Tibial nerve (tissue), 3 donors: ENCODE data around the gene PARP1.

Experiments used
- EP300 ChIP-seq, 2 donors: sonication (generic); formaldehyde crosslinking; IDR thresholded peaks; one replicate each; pipeline ENCODE4 v1.6.1; 2017; ENCODE audit warnings: antibody characterized with exemption in 2 of 2, mild to moderate bottlenecking in 1 of 2
- POLR2A ChIP-seq, 2 donors: fragments of 450-650 bp; IDR thresholded peaks; one replicate each; pipeline ENCODE4 v1.6.1; 2017; ENCODE audit warnings: antibody characterized with exemption in 2 of 2, mild to moderate bottlenecking in 2 of 2, moderate library complexity in 2 of 2

DNA sequence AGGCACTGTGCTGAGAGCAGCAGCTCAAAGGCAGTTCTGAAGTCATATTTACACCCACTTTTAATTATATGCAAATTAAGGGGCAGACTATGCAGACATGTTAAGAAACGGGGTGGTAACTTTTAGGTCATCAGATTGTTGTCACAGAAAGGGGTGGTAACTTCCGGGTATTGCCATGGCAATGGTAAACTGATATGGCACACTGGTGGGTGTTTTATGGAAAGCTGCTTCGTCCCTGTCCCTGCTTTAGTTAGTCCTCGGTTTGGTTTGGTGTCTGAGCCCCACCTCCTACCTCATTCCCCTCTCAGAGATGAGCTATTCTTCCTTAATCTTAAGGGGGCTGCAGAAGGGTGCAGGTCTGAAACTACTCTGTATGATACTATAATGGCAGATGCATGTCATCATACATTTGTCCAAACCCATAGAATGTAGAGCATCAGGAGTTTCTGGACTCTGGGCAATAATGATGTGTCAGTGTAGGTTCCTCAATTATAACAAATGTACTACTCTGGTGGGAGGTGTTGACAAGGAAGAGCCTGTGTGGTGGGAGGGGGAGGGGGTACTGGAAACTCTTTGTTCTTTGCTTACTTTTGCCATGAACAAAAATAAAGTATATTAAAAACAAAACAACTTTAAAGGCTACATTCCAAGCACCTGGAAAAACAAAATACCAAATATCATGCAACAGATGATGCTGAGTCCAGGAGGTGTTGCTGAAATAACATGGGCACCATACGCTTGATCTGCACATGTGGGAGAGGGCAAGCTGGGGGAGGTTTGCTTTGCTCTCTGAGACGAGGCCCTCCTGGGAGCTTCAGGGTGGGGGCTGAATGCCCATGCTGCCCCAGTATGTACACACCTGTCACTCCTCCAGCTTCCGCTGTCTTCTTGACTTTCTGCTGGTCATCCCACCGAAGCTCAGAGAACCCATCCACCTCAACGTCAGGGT is 6.3 kb downstream of the PARP1 start:
- TF ChIP-seq EP300 (IDR thresholded peaks at IDR 0.05) (no peak), POLR2A (IDR thresholded peaks at IDR 0.05) (no peak)
